NT2/D1 (cell line): ENCODE results near the gene FNTB.
"Not testable (repeated sequence)": the region's sequence is repeated elsewhere in the genome, so short reads cannot be mapped to it uniquely, and the experiment has no call there.

Experiments
- SUZ12 ChIP-seq: IDR thresholded peaks from 2 replicates; pipeline ENCODE4 v1.6.1; 2011; ENCODE audit not compliant: insufficient read length, insufficient read depth; ENCODE audit errors: extremely low read depth
- YY1 ChIP-seq: IDR thresholded peaks from 2 replicates; pipeline ENCODE4 v1.6.1; 2011; ENCODE audit not compliant: insufficient read length, insufficient read depth
- ZNF274 ChIP-seq: IDR thresholded peaks from 2 replicates; pipeline ENCODE4 v1.6.1; 2011; ENCODE audit warnings: mild to moderate bottlenecking, low read depth, low read length

DNA sequence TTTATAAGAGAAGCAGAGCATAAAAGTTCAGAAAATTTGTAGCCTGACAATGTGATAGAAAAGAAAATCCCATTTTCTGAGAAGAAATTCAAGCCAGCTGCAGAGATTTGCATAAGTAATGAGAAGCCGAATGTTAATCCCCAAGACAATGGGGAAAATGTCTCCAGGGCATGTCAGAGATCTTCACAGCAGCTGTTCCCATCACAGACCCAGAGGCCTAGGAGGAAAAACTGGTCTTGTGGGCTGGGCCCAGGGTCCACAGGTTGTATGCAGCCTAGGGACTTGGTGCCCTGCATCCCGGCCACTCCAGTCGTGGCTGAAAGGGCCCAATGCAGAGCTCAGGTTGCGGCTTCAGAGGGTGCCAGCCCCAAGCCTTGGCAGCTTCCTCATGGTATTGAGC, 100.0 kb downstream of the FNTB start:
- not testable (repeated sequence) for TF ChIP-seq YY1, ZNF274, SUZ12
